HEK293 (cell line): ENCODE data around the gene MIER3.

Experiments used
- SCRT2 ChIP-seq: fragments of 450-650 bp; formaldehyde crosslinking; IDR thresholded peaks from 2 replicates; pipeline ENCODE4 v1.5.1; 2016; ENCODE audit warnings: missing biosample characterization, missing genetic modification characterization
- ZNF24 ChIP-seq: fragments of 450-650 bp; formaldehyde crosslinking; IDR thresholded peaks from 2 replicates; pipeline ENCODE4 v1.5.1; 2016; ENCODE audit warnings: missing biosample characterization, missing genetic modification characterization
- ZNF335 ChIP-seq: fragments of 450-650 bp; formaldehyde crosslinking; conservative IDR thresholded peaks from 2 replicates; pipeline ENCODE4 v1.5.1; 2016; ENCODE audit warnings: missing biosample characterization, missing genetic modification characterization
- ZNF623 ChIP-seq: fragments of 450-650 bp; formaldehyde crosslinking; IDR thresholded peaks from 2 replicates; pipeline ENCODE4 v1.5.1; 2016; ENCODE audit warnings: missing biosample characterization, missing genetic modification characterization
- TF ChIP-seq, protein P1 (sequence below): fragments of 450-650 bp; formaldehyde crosslinking; IDR thresholded peaks from 2 replicates; pipeline ENCODE4 v1.5.1; 2016; ENCODE audit warnings: missing biosample characterization, missing genetic modification characterization
- TF ChIP-seq, protein P2 (sequence below): fragments of 450-650 bp; formaldehyde crosslinking; IDR thresholded peaks from 2 replicates; pipeline ENCODE4 v1.5.1; 2016; ENCODE audit warnings: missing biosample characterization, missing genetic modification characterization
- TF ChIP-seq, protein P3 (sequence below): fragments of 450-650 bp; formaldehyde crosslinking; IDR thresholded peaks from 2 replicates; pipeline ENCODE4 v1.5.1; 2016; ENCODE audit warnings: missing biosample characterization, missing genetic modification characterization

DNA sequence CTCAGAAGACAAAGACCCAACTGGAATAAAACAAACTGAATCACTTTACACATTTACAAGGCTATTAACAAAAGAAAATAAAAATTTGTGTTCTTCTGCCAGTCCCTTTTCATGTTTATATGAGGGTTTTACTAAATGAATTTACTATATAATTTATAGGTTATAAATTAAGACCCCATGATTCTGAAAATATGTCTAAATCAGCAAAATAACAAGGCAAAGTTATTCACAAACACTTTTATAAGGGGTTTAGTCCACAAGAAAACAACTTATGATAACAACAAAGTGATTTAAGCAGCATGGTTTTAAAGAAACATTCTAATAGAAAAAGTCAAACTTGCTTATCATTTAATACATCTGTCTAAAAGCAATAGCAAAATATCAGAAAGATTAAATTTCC lies 4.9 kb downstream of the MIER3 start:
- TF ChIP-seq SCRT2 (tag by site-specific recombination) (no peak), ZNF335 (tag by site-specific recombination) (no peak), ZNF623 (tag by site-specific recombination) (no peak), ZNF24 (no peak)
- TF ChIP-seq, protein P1, sequence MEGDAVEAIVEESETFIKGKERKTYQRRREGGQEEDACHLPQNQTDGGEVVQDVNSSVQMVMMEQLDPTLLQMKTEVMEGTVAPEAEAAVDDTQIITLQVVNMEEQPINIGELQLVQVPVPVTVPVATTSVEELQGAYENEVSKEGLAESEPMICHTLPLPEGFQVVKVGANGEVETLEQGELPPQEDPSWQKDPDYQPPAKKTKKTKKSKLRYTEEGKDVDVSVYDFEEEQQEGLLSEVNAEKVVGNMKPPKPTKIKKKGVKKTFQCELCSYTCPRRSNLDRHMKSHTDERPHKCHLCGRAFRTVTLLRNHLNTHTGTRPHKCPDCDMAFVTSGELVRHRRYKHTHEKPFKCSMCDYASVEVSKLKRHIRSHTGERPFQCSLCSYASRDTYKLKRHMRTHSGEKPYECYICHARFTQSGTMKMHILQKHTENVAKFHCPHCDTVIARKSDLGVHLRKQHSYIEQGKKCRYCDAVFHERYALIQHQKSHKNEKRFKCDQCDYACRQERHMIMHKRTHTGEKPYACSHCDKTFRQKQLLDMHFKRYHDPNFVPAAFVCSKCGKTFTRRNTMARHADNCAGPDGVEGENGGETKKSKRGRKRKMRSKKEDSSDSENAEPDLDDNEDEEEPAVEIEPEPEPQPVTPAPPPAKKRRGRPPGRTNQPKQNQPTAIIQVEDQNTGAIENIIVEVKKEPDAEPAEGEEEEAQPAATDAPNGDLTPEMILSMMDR = no peak
- TF ChIP-seq, protein P2, sequence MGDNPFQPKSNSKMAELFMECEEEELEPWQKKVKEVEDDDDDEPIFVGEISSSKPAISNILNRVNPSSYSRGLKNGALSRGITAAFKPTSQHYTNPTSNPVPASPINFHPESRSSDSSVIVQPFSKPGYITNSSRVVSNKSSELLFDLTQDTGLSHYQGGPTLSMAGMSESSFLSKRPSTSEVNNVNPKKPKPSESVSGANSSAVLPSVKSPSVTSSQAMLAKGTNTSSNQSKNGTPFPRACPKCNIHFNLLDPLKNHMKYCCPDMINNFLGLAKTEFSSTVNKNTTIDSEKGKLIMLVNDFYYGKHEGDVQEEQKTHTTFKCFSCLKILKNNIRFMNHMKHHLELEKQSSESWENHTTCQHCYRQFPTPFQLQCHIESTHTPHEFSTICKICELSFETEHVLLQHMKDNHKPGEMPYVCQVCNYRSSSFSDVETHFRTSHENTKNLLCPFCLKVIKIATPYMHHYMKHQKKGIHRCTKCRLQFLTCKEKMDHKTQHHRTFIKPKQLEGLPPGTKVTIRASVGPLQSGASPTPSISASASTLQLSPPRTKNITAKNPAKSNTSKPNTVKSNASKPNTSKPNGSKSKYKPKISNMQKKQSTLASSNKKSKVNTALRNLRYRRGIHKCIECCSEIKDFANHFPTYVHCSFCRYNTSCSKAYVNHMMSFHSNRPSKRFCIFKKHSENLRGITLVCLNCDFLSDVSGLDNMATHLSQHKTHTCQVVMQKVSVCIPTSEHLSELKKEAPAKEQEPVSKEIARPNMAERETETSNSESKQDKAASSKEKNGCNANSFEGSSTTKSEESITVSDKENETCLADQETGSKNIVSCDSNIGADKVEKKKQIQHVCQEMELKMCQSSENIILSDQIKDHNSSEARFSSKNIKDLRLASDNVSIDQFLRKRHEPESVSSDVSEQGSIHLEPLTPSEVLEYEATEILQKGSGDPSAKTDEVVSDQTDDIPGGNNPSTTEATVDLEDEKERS (tag by site-specific recombination) = no peak
- TF ChIP-seq, protein P3, sequence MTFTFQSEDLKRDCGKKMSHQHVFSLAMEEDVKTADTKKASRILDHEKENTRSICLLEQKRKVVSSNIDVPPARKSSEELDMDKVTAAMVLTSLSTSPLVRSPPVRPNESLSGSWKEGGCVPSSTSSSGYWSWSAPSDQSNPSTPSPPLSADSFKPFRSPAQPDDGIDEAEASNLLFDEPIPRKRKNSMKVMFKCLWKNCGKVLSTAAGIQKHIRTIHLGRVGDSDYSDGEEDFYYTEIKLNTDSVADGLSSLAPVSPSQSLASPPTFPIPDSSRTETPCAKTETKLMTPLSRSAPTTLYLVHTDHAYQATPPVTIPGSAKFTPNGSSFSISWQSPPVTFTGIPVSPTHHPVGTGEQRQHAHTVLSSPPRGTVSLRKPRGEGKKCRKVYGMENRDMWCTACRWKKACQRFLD (tag by site-specific recombination) = no peak
